H9 (cell line): ENCODE data around the gene MAP3K2. TPM values are rescaled to one million over a fixed set of nuclear protein-coding genes. Genes with fewer than 3 reads are reported as not detected.

Source experiments
- DNase-seq: peaks from one replicate; pipeline ENCODE4 v3.0.0-alpha.2; 2017
- H2AFZ ChIP-seq: one replicate; pipeline ENCODE4 v1.6.1; 2013; ENCODE audit warnings: mild to moderate bottlenecking, low read length, control low read depth, moderate library complexity
- H2AK5ac ChIP-seq: 2 replicates; pipeline ENCODE4 v1.6.1; 2013; ENCODE audit warnings: low read length, control low read depth, mixed read lengths; ENCODE audit not compliant: insufficient read length
- H2BK120ac ChIP-seq: one replicate; pipeline ENCODE4 v1.6.1; 2013; ENCODE audit warnings: low read depth, mild to moderate bottlenecking, low read length, control low read depth, inconsistent platforms; ENCODE audit not compliant: poor library complexity, severe bottlenecking
- H2BK12ac ChIP-seq: 2 replicates; pipeline ENCODE4 v1.6.1; 2013; ENCODE audit warnings: low read length, control low read depth, mixed read lengths, low read depth; ENCODE audit not compliant: insufficient read length
- H2BK15ac ChIP-seq: 2 replicates; pipeline ENCODE4 v1.6.1; 2013; ENCODE audit warnings: low read depth, low read length, control low read depth
- H2BK20ac ChIP-seq: one replicate; pipeline ENCODE4 v1.6.1; 2013; ENCODE audit warnings: low read depth, mild to moderate bottlenecking, low read length, control low read depth, inconsistent platforms; ENCODE audit not compliant: poor library complexity, severe bottlenecking
- H2BK5ac ChIP-seq: 2 replicates; pipeline ENCODE4 v1.6.1; 2013; ENCODE audit warnings: low read length, control low read depth, mixed read lengths; ENCODE audit not compliant: insufficient read length
- H3K14ac ChIP-seq: 2 replicates; pipeline ENCODE4 v1.6.1; 2013; ENCODE audit warnings: low read length, control low read depth; ENCODE audit not compliant: insufficient read depth
- H3K18ac ChIP-seq: 2 replicates; pipeline ENCODE4 v1.6.1; 2013; ENCODE audit warnings: low read depth, mild to moderate bottlenecking, mixed read lengths, low read length, control low read depth; ENCODE audit not compliant: insufficient read length
- H3K23ac ChIP-seq: 2 replicates; pipeline ENCODE4 v1.6.1; 2013; ENCODE audit warnings: low read length, control low read depth, mixed read lengths, low read depth; ENCODE audit not compliant: insufficient read length
- H3K23me2 ChIP-seq: 2 replicates; pipeline ENCODE4 v1.6.1; 2013; ENCODE audit warnings: low read depth, mild to moderate bottlenecking, mixed read lengths, low read length, control low read depth; ENCODE audit not compliant: insufficient read length, poor library complexity, severe bottlenecking
- H3K27ac ChIP-seq: 2 replicates; pipeline ENCODE4 v1.5.1; 2013; ENCODE audit warnings: low read length, control low read depth, mixed read lengths, low read depth; ENCODE audit not compliant: insufficient read length
- H3K27me3 ChIP-seq: 2 replicates; pipeline ENCODE4 v1.6.1; 2013; ENCODE audit warnings: low read length, control low read depth, inconsistent platforms; ENCODE audit not compliant: insufficient read depth
- H3K4ac ChIP-seq: 2 replicates; pipeline ENCODE4 v1.6.1; 2013; ENCODE audit warnings: low read depth, mild to moderate bottlenecking, control low read depth, inconsistent platforms, low read length, moderate library complexity
- H3K4me1 ChIP-seq: 2 replicates; pipeline ENCODE4 v1.6.1; 2013; ENCODE audit warnings: low read length, control low read depth, inconsistent platforms; ENCODE audit not compliant: insufficient read depth
- H3K4me2 ChIP-seq: 2 replicates; pipeline ENCODE4 v1.6.1; 2013; ENCODE audit warnings: low read length, control low read depth, mixed read lengths; ENCODE audit not compliant: insufficient read length, insufficient read depth
- H3K56ac ChIP-seq: 2 replicates; pipeline ENCODE4 v1.6.1; 2013; ENCODE audit warnings: low read depth, mild to moderate bottlenecking, mixed read lengths, low read length, control low read depth; ENCODE audit not compliant: insufficient read length
- H3K79me1 ChIP-seq: 2 replicates; pipeline ENCODE4 v1.6.1; 2013; ENCODE audit warnings: low read depth, mild to moderate bottlenecking, moderate library complexity, low read length, control low read depth, inconsistent platforms; ENCODE audit not compliant: insufficient read depth, poor library complexity, severe bottlenecking
- H3K79me2 ChIP-seq: 2 replicates; pipeline ENCODE4 v1.6.1; 2013; ENCODE audit warnings: low read length, control low read depth, inconsistent platforms; ENCODE audit not compliant: insufficient read depth
- H3K9ac ChIP-seq: 2 replicates; pipeline ENCODE4 v1.6.1; 2013; ENCODE audit warnings: low read length, control low read depth, mixed read lengths; ENCODE audit not compliant: insufficient read length; ENCODE audit errors: extremely low read depth
- H3K9me3 ChIP-seq: one replicate; pipeline ENCODE4 v1.6.1; 2013; ENCODE audit warnings: low read depth, low read length, inconsistent platforms; ENCODE audit not compliant: control insufficient read depth
- H3T11ph ChIP-seq: one replicate; pipeline ENCODE4 v1.6.1; 2013; ENCODE audit warnings: mild to moderate bottlenecking, low read length, control low read depth, inconsistent platforms
- H4K20me1 ChIP-seq: one replicate; pipeline ENCODE4 v1.6.1; 2013; ENCODE audit not compliant: control insufficient read depth, insufficient read length, insufficient read depth
- H4K5ac ChIP-seq: 2 replicates; pipeline ENCODE4 v1.6.1; 2013; ENCODE audit warnings: low read depth, mild to moderate bottlenecking, mixed read lengths, low read length, control low read depth; ENCODE audit not compliant: insufficient read length
- H4K8ac ChIP-seq: replicated peaks from 2 replicates; pipeline ENCODE4 v1.6.1; 2013; ENCODE audit warnings: low read length, control low read depth, mixed read lengths, low read depth; ENCODE audit not compliant: insufficient read length
- H4K91ac ChIP-seq: 2 replicates; pipeline ENCODE4 v1.6.1; 2013; ENCODE audit warnings: low read depth, mild to moderate bottlenecking, moderate library complexity, mixed read lengths, low read length, control low read depth; ENCODE audit not compliant: insufficient read length
- H3K27ac Mint-ChIP-seq, 3 experiments: 2 replicates in 2 of 3; 3 replicates in 1 of 3; pipeline ENCODE4 v1.8.0; 2020 to 2021; ENCODE audit warnings: mixed read lengths in 3 of 3, mild to moderate bottlenecking in 1 of 3, moderate library complexity in 1 of 3
- H3K27me3 Mint-ChIP-seq: 2 replicates; pipeline ENCODE4 v1.8.0; 2021; ENCODE audit warnings: low read depth, mild to moderate bottlenecking, moderate library complexity, mixed read lengths
- H3K36me3 Mint-ChIP-seq, 3 experiments: 2 replicates in 2 of 3; 3 replicates in 1 of 3; pipeline ENCODE4 v1.8.0; 2020 to 2021; ENCODE audit warnings: low read depth in 3 of 3, mixed read lengths in 3 of 3; ENCODE audit not compliant: insufficient read depth in 1 of 3
- H3K4me1 Mint-ChIP-seq, 2 experiments: 2 replicates each; pipeline ENCODE4 v1.8.0; 2020; ENCODE audit warnings: mixed read lengths in 2 of 2
- H3K4me3 Mint-ChIP-seq, 2 experiments: 2 replicates in 1 of 2; 3 replicates in 1 of 2; pipeline ENCODE4 v1.8.0; 2020 to 2021; ENCODE audit warnings: mild to moderate bottlenecking in 2 of 2, mixed read lengths in 2 of 2, moderate library complexity in 1 of 2
- H3K9me3 Mint-ChIP-seq, 2 experiments: 2 replicates in 1 of 2; 3 replicates in 1 of 2; pipeline ENCODE4 v1.8.0; 2020; ENCODE audit warnings: mild to moderate bottlenecking in 2 of 2, mixed read lengths in 2 of 2, moderate library complexity in 1 of 2
- CTCF ChIP-seq: fragments of 200-600 bp; sonication (generic); conservative IDR thresholded peaks from 3 replicates; pipeline ENCODE4 v1.8.0; 2021; ENCODE audit warnings: antibody characterized with exemption, mild to moderate bottlenecking
- WGBS: extraction: QIAGEN DNeasy Blood & Tissue Kit; methylation state at CpG from one replicate; pipeline ENCODE4 v1.1.7; 2013; ENCODE audit warnings: missing lambda C conversion rate, low lambda C conversion rate, mixed read lengths; ENCODE audit not compliant: insufficient read length; ENCODE audit errors: extremely low coverage; 5-methylcytosine and 5-hydroxymethylcytosine counted together
- total RNA-seq: library from RNA; stranded (reverse); gene quantifications from 2 replicates; pipeline ENCODE4 v1.2.1, GENCODE V29; 2021

MAP3K2 gene
- total RNA-seq, 1 experiment from 2014 or later: 25.8 TPM

DNA sequence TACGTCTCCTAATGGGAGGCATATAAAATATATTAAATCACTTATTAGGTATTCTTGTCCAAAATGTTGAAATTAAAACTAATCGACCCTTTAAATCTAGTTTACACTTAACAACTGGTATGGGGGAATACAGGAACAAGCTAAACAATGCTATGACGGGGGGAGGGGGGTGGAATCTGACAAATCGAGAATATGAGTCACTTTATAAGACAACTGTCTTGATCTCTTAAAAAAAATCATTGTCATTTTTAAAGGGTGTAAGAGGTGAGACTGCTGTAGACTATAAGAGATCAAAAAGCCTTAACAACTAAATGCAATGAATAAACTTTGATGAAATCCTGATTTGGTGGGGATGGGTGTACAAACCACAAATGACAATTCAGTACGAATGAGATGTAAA is 6.0 kb downstream of the MAP3K2 start:
- Histone ChIP-seq H2BK5ac (no peak overlapping the region), H3K9me3 (peaks cover 2% of the 10 kb centered on the region), H3K23ac (no peak overlapping the region), H4K8ac (no peak overlapping the region), H4K20me1 (no peaks in the 10 kb centered on the region), H3T11ph (no peak overlapping the region), H3K4ac (no peak overlapping the region), H2BK12ac (no peak overlapping the region), H3K14ac (no peak overlapping the region), H3K9ac (no peak overlapping the region), H3K18ac (no peak overlapping the region), H2BK120ac (no peak overlapping the region), H3K27ac (no peak overlapping the region), H3K4me2 (no peak overlapping the region), H3K56ac (no peak overlapping the region), H3K23me2 (peaks cover 1% of the 10 kb centered on the region), H2BK20ac (no peak overlapping the region), H3K79me1 (no peaks in the 10 kb centered on the region), H2AFZ (no peak overlapping the region), H3K27me3 (no peaks in the 10 kb centered on the region), H4K5ac (no peak overlapping the region), H3K79me2 (peaks cover 12% of the 10 kb centered on the region; the same call in 1 of the 2 replicates), H4K91ac (no peak overlapping the region), H2BK15ac (no peak overlapping the region), H2AK5ac (no peak overlapping the region), H3K4me1 (no peaks in the 10 kb centered on the region)
- no peak for TF ChIP-seq CTCF
- WGBS: no CpG with 5 or more reads among the region's 5 CpGs
- DNase-seq: no peak
- Mint-ChIP-seq H3K27me3 (no peaks in the 10 kb centered on the region), H3K9me3 (peaks cover 2 to 7% of the 10 kb centered on the region in 2 experiments; a peak in 3 of 5 replicates), H3K36me3 (peaks cover under 1 to 14% (median 7%) of the 10 kb centered on the region in 3 experiments; a peak in 6 of 7 replicates), H3K4me1 (peaks cover 7 to 12% of the 10 kb centered on the region in 2 experiments), H3K4me3 (no peak overlapping the region), H3K27ac (no peak overlapping the region)
